HG02973 (cell line): ENCODE measurements around the gene AQP5.

ENCODE experiments used
- ATAC-seq: cut with Tn5 transposase; IDR thresholded peaks from one replicate; pipeline ENCODE4 v1.9.1; 2021; ENCODE audit warnings: moderate library complexity; ENCODE audit not compliant: unreplicated experiment

The AQP5 gene

GRCh38 chr12:49949866-49950265, 11.8 kb upstream of the AQP5 start:
- no peak for ATAC-seq

DNA sequence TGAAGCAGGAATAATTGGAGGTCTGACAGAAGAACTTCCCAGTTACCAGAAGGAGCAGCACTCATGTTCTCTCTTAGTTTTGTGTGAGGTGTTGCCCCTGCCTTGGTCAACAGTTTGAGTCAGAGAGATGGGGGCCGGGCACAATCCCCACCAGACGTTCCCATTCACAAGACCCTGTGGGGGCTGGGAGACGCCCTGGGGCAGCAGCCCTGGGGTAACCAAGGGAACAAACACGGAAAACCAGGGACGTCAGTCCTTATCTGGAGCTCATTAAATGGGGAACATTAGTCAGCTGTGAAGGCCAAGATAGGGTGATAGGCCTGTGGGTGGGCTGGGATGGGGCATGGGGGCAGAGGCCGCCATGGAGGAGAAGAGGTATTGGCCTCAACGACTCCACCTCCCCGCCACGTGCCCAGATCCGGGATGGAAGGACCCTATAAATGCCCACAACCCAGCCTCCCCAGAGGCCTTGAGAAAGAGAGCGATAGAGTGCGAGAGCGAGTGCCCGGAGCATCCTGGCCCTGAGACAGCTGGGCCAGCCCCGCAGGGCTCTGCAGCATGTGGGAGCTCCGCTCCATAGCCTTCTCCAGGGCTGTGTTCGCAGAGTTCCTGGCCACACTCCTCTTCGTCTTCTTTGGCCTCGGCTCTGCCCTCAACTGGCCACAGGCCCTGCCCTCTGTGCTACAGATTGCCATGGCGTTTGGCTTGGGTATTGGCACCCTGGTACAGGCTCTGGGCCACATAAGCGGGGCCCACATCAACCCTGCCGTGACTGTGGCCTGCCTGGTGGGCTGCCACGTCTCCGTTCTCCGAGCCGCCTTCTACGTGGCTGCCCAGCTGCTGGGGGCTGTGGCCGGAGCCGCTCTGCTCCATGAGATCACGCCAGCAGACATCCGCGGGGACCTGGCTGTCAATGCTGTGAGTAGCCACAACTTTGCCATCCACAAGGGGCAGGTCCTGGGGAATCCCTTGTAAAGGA, 11.1 kb upstream of the AQP5 start, which contains the start of gene AQP2:
Gene AQP2, plus strand, starts transcription at position 465 of the 979 bp plus-strand sequence. Its CDS starts 94 bp downstream, at position 559.
- no peak for ATAC-seq

- no peak for ATAC-seq
Measured at GRCh38 chr12:49951411-49952240, 10.0 kb upstream of the AQP5 start.

DNA sequence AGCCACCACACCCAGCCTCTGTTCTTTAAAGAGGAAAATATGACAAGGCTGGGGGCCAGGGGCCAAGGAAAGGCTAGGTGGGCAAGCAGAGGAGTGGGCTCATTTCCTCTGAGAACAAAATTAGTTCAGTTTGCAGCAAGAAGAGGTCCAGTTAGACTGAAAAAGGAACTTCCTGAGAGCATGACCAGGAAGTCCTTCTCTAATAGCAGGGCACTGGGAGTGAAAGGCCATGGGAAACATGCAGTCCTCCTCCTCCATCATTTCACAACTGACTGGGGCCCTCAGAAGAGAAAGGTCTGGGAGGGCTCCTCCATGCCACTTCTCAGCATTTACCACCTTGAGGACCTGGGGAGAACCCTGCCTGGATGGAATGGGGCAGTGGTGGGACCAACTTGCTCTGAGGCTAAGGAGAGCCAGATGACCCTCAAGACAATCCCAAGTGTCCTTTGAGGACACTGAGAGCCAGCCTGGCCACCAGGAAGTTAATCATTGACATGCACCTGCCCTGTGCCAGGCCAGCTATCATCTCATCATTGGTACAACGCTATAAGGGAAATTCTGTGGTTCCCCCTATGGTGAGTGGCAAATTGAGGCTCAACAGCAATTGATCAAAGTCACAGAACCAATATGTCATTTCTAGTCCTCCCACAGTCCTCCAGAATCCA, 9.1 kb upstream of the AQP5 start:
- ATAC-seq = no peak

DNA sequence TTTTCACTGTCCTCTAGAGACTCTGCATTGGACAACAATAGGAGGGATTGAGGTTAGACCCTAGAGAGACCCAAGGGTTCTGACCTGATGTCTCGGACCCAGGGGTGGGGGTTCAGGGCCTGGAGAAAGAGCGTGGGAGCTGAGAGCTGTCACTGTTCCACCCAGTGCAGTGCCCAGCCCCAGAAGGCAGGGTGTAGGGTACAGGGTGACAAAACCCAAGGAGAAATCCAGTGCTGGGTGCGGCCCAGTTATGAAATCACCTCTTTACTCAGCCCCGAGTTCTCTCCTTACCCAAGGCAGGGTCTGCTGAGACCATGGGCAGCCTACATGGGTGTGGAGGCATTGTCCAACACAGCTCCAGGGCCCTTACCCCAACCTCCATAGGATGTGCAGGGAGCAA, 8.5 kb upstream of the AQP5 start:
- ATAC-seq = no peak

DNA sequence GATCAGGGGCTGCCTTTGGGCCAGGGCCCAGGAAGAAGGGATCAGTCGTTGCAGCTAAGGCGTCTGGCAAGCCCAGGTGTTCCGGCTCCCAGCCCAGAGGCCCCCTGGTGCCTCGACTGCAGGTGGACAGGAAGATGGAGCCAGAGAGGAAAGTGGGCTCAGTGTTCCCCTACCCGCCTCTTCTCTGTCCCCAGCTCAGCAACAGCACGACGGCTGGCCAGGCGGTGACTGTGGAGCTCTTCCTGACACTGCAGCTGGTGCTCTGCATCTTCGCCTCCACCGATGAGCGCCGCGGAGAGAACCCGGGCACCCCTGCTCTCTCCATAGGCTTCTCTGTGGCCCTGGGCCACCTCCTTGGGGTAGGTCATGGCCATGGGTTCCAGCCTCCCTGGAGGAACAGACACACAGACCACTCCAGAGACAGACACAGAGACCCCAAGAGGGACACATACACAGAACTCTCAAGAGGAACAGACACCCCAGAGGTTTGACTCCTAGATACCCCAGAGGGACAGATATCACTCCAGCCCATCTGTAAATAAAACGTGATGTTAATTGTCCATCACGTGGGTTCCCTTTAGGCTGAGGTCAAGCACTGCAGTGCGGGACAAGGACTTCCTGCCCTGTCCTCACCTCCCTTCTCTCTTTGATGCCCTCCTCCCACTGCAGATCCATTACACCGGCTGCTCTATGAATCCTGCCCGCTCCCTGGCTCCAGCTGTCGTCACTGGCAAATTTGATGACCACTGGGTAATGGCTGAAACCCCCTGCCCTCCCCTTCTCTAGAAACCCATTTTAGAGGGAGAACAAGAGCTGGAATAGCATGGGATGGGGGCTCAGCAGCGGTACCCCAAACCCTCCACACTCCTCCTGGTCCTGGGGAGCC, 7.5 kb upstream of the AQP5 start:
- ATAC-seq = no peak

DNA sequence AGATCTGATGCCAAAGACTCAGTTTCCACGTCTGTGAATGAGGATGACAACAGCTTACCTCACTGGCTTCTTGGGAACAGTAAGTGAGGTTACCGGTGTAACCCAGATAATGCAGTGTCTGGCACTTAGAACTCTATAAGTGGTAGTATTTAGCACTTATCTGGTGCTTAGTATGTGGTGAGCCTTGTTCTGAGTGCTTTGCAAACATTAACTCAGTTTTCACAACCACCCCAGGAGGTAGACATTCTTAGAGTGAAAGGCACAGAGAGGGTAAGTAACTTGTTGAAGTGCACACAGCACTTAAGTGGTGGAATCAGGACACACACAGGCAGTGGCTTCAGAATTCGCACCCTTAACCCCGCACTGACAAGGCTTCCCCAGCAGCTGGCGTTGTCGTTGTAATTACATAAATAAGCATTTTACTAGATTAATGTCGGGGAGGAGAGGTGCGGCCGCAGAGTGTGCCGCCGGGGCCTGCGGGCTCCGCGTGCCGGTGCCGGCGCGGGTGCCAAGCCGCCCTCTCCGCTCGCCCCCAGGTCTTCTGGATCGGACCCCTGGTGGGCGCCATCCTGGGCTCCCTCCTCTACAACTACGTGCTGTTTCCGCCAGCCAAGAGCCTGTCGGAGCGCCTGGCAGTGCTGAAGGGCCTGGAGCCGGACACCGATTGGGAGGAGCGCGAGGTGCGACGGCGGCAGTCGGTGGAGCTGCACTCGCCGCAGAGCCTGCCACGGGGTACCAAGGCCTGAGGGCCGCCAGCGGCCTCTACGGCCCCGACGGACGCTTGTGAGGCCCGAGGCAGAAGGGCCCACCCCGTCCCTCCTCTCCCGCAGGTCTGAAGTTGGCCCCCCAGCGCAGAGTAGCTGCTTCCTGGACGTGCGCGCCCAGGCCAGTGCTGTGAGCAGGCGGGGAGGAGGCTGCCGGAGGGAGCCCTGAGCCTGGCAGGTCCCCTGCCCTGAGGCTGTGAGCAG, 6.5 kb upstream of the AQP5 start:
- no peak for ATAC-seq

- no peak for ATAC-seq
Measured at GRCh38 chr12:49955899-49956662, 5.6 kb upstream of the AQP5 start.

DNA sequence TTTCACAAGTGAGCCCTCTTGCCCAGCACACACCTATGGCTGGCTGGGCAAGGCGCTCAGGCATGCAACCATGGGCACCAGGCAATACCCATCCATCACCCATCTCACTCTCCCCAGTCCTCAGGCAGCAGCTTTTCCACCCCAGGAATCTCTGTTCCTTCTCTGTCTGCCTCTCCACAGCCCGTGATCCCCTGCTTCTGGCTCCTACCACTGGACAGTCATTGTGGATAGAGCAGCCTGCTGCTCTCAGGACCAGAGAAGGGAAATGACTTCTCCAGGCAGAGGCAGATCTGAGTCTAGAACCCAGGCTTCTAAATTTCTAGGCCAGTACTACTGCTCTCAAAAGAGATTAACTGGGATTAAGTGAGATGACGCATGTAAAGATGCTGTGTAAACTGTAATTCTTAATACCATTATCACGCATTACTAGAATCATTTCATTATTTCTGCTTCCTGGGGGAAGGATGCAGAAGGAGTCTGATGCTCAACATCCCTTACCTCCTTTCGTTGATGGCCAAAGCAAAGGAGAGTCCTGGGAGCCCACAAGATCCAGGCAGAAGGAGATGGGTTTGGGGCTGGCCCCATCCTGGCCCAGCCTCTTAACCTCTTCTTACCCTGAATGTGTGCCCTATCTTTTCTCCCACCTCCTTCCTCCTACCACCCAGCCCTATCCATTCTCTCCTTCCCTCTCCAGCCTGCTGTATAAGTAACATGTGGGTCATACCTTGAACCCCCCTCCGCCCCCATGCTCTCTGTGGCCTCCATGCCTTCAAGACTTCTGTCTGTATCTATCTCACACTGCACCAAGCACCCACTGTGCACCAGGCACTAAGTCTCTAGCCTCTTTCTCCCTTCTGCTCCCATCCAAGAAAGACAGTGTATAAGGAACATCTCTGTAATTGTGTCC, 4.8 kb upstream of the AQP5 start:
- no peak for ATAC-seq

GRCh38 chr12:49957570-49957967, 4.1 kb upstream of the AQP5 start:
- no peak for ATAC-seq

DNA sequence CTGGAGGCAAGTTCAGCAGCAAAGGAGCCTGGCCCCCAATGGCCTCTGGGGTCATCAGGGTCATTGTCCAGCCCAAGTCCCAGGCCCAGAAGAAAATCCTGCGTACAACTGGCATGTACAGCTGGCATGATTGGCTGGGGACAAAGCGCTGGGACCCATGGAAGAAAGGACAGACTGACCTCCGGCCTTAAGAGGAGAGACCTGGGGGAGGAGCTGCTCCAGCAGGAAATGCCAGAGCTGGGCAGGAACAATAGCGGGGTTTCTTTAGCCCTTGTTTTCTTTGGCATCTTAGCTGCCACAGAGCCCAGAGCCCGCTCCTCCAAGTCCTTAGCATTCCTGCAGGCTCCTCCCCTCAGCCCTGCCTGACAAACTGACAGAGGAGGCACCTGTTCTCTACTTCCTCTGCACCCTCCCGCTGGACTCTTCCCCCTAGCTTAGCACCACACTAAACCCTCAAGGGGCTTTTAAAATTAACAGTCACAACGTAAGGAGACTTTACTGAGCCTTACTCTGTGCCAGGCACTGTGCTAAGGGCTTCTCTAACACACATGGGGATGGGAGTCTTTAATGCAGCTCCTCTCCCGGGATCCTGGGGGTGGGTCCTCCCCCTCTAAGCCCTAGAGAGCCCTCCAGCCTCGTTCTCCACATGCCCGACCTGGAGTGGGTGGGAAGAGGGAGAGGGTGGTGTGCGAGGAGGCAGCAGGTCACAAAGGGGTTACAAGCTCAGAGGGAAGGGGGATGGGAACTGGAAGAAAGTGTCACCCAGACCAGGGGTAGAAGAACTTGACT, 1.8 kb upstream of the AQP5 start:
- ATAC-seq = no peak

- no peak for ATAC-seq
Measured at GRCh38 chr12:49960474-49961110, 1.1 kb upstream of the AQP5 start.

DNA sequence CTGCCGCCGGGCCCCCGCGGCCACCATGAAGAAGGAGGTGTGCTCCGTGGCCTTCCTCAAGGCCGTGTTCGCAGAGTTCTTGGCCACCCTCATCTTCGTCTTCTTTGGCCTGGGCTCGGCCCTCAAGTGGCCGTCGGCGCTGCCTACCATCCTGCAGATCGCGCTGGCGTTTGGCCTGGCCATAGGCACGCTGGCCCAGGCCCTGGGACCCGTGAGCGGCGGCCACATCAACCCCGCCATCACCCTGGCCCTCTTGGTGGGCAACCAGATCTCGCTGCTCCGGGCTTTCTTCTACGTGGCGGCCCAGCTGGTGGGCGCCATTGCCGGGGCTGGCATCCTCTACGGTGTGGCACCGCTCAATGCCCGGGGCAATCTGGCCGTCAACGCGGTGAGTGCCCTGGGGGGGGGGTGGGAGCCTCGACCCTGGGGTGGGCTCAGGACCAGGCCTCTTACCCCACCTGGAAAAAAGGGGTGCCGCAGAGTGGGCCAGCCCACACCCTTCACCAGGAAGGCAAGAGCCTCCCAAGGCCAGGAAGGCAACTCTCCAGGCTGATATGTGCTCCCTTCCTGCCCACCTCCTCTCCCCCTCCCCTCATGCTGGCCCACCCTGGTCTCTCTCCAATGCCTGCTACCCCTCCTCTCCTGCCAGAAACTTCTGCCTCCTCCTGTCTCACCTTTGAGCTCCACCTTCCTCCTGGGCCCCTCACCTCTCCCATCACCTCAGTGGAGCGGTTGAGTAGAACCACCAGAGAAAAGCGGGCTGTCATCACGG, 507 bp downstream of the AQP5 start:
- ATAC-seq = no peak

DNA sequence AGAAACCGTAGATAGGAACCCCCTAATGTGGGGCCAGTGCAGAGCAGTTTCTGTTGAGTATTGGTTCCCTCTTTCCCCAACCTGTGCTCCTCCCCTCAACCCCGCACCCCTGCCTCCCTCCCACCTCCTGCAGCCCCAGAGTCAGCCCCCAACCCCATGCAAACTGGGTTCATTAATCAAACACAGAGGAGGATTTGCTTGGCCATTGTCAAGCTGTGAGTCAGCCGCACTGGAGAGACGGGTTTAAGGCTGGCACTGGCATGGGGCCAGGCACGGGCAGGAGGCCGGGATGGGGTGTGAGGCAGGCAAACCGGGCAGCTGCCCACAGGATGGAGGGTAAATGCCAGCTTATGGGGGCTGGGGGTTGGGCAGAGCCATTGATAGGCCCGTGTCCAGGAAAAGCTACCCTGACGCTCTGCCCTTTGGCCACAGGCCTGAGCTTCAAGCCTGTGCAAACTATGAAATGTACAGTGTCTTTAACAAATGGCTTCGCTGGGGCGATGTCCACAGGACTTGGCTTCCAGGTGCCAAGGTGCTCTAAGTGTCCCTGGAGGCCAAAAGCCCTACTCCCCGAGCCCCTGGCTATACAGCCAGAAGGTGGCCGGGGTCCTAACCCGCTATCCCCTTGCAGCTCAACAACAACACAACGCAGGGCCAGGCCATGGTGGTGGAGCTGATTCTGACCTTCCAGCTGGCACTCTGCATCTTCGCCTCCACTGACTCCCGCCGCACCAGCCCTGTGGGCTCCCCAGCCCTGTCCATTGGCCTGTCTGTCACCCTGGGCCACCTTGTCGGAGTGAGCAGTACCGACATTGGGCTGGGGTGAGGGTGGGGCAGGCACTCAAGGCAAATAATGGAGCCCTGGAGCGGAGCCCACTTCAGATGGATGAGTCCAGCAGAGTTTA, 1.4 kb downstream of the AQP5 start:
- no peak for ATAC-seq
